IPS-20b (cell line): ENCODE measurements around the gene FGF8.
"Not testable (repeated sequence)": the region's sequence is repeated elsewhere in the genome, so short reads cannot be mapped to it uniquely, and the experiment has no call there.

Source experiments
- H3K27ac ChIP-seq: one replicate; pipeline ENCODE4 v1.5.1; 2013; ENCODE audit warnings: low read length
- H3K27me3 ChIP-seq: 2 replicates; pipeline ENCODE4 v1.6.1; 2013; ENCODE audit warnings: mild to moderate bottlenecking, low read length, inconsistent platforms; ENCODE audit not compliant: insufficient read depth
- H3K36me3 ChIP-seq: 2 replicates; pipeline ENCODE4 v1.6.1; 2013; ENCODE audit warnings: low read depth, mild to moderate bottlenecking, inconsistent platforms, low read length, moderate library complexity; ENCODE audit not compliant: insufficient read depth
- H3K4me1 ChIP-seq: 2 replicates; pipeline ENCODE4 v1.6.1; 2013; ENCODE audit warnings: mild to moderate bottlenecking, control low read depth, inconsistent platforms, low read length, moderate library complexity; ENCODE audit not compliant: insufficient read depth
- H3K4me3 ChIP-seq: 2 replicates; pipeline ENCODE4 v1.5.1; 2013; ENCODE audit warnings: mild to moderate bottlenecking, low read length, inconsistent platforms
- H3K9ac ChIP-seq: 2 replicates; pipeline ENCODE4 v1.6.1; 2013; ENCODE audit warnings: low read depth, mild to moderate bottlenecking, inconsistent platforms, low read length, moderate library complexity
- H3K9me3 ChIP-seq: 2 replicates; pipeline ENCODE4 v1.6.1; 2013; ENCODE audit warnings: mild to moderate bottlenecking, low read depth, low read length, inconsistent platforms; ENCODE audit not compliant: insufficient read depth

Gene FGF8

GRCh38 chr10:101803511-101803910 is 27.6 kb upstream of the FGF8 start:
- H3K27me3 ChIP-seq = no peaks in the 10 kb centered on the region
- H3K4me1 ChIP-seq = no peaks in the 10 kb centered on the region
- H3K9ac ChIP-seq = no peak overlapping the region
- no peak overlapping the region for H3K27ac ChIP-seq
- H3K9me3 ChIP-seq = no peaks in the 10 kb centered on the region
- H3K36me3 ChIP-seq = peaks cover 97% of the 10 kb centered on the region
- H3K4me3 ChIP-seq = no peak overlapping the region

GRCh38 chr10:101797403-101798059 is 21.6 kb upstream of the FGF8 start:
- no peak overlapping the region for H3K4me3 ChIP-seq
- H3K9ac ChIP-seq = no peak overlapping the region
- H3K9me3 ChIP-seq = no peaks in the 10 kb centered on the region
- H3K4me1 ChIP-seq = no peaks in the 10 kb centered on the region
- H3K36me3 ChIP-seq = peaks cover 100% of the 10 kb centered on the region
- H3K27ac ChIP-seq = no peak overlapping the region
- no peaks in the 10 kb centered on the region for H3K27me3 ChIP-seq

GRCh38 chr10:101793526-101793925 is 17.6 kb upstream of the FGF8 start:
- Histone ChIP-seq H3K4me1 (no peaks in the 10 kb centered on the region), H3K9ac (no peak overlapping the region), H3K9me3 (no peaks in the 10 kb centered on the region), H3K36me3 (peaks cover 95% of the 10 kb centered on the region), H3K4me3 (no peak overlapping the region), H3K27me3 (no peaks in the 10 kb centered on the region), H3K27ac (no peak overlapping the region)

DNA sequence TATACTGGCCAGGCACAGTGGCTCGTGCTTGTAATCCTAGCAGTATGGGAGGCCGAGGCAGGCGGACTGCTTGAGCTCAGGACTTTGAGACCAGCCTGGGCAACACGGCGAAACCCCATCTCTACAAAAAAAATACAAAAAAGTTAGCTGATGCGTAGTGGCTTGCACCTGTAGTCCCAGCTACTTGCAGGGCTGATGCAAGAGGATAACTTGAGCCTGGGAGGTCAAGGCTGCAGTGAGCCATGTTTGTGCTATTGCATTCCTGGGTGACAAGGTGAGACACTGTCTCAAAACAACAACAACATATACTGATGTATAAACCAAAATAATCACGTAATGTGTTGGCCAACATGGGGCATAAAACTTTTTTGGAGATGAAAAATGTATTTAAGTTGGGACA is 13.8 kb upstream of the FGF8 start:
- H3K27ac ChIP-seq = no peak overlapping the region
- peaks cover 92% of the 10 kb centered on the region for H3K36me3 ChIP-seq
- H3K4me3 ChIP-seq = no peak overlapping the region
- H3K9ac ChIP-seq = no peak overlapping the region
- no peaks in the 10 kb centered on the region for H3K9me3 ChIP-seq
- no peaks in the 10 kb centered on the region for H3K27me3 ChIP-seq
- H3K4me1 ChIP-seq = no peaks in the 10 kb centered on the region

DNA sequence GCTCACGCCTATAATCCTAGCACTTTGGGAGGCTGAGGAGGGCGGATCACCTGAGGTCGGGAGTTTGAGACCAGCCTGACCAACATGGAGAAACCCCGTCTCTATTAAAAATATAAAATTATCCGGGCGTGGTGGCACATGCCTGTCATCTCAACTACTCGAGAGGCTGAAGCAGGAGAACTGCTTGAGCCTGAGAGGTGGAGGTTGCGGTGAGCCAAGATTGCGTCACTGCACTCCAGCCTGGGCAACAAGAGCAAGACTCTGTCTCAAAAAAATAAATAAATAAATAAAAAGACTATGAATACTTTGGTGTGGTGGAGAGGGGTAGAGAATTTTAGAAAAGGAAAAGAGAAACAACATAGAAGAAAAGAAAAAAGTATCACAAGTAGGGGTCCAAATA is 13.3 kb upstream of the FGF8 start:
- peaks cover 91% of the 10 kb centered on the region for H3K36me3 ChIP-seq
- not testable (repeated sequence) for H3K9me3 ChIP-seq, H3K27ac ChIP-seq, H3K4me3 ChIP-seq, H3K9ac ChIP-seq, H3K27me3 ChIP-seq, H3K4me1 ChIP-seq

DNA sequence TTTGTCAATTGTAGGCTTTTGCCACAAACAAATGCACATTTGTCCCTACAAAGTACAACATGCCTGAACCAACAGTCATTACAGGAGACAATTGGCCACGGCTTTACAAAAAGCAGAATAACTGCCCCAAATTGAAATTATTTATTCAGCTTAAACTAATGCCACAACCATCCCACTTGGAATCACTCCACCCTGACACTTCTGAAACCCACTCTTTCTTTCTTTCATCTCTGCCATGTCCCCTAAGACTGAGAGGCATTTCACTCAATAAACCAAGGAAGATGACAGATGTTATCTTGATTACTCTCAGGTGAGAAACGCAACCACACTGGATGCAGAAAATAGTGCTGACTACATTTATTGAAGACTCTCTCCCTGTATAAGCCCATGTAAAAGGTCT is 9.9 kb upstream of the FGF8 start:
- no peak overlapping the region for H3K4me3 ChIP-seq
- H3K9ac ChIP-seq = no peak overlapping the region
- H3K27ac ChIP-seq = no peak overlapping the region
- peaks cover 2% of the 10 kb centered on the region; the same call in 1 of the 2 replicates for H3K27me3 ChIP-seq
- H3K9me3 ChIP-seq = no peaks in the 10 kb centered on the region
- H3K36me3 ChIP-seq = peaks cover 60% of the 10 kb centered on the region
- peaks cover 5% of the 10 kb centered on the region; the same call in 1 of the 2 replicates for H3K4me1 ChIP-seq

GRCh38 chr10:101784558-101784957 is 8.6 kb upstream of the FGF8 start:
- Histone ChIP-seq H3K9ac (no peak overlapping the region), H3K27me3 (peaks cover 14% of the 10 kb centered on the region), H3K36me3 (peaks cover 50% of the 10 kb centered on the region), H3K9me3 (no peaks in the 10 kb centered on the region), H3K27ac (no peak overlapping the region), H3K4me3 (no peak overlapping the region), H3K4me1 (peaks cover 13% of the 10 kb centered on the region; the same call in 1 of the 2 replicates)

- Histone ChIP-seq H3K27me3 (peaks cover 22% of the 10 kb centered on the region), H3K4me1 (peaks cover 13% of the 10 kb centered on the region; the same call in 1 of the 2 replicates), H3K4me3 (peak overlapping the region; percentile 85), H3K36me3 (peaks cover 41% of the 10 kb centered on the region), H3K9me3 (no peaks in the 10 kb centered on the region), H3K27ac (peak overlapping the region; percentile 26), H3K9ac (peak overlapping the region; percentile 82; the same call in 1 of the 2 replicates)
Observed at GRCh38 chr10:101783736-101784118, 7.8 kb upstream of the FGF8 start.

GRCh38 chr10:101782811-101783735 is 7.2 kb upstream of the FGF8 start, which contains the start of gene NPM3:
Gene NPM3, minus strand, starts transcription at chr10:101783446. Its CDS starts 56 bp downstream, at chr10:101783390.
- peak within 1 kb of the TSS; percentile 82; the same call in 1 of the 2 replicates for H3K9ac ChIP-seq
- no peaks in the 10 kb centered on the region for H3K9me3 ChIP-seq
- peaks cover 29% of the 10 kb centered on the region for H3K27me3 ChIP-seq
- H3K4me3 ChIP-seq = peak within 1 kb of the TSS; percentile 85
- peak within 1 kb of the TSS; percentile 26 for H3K27ac ChIP-seq
- H3K36me3 ChIP-seq = peaks cover 35% of the 10 kb centered on the region
- H3K4me1 ChIP-seq = peaks cover 16% of the 10 kb centered on the region

- H3K9me3 ChIP-seq = no peaks in the 10 kb centered on the region
- H3K4me1 ChIP-seq = peaks cover 16% of the 10 kb centered on the region
- H3K36me3 ChIP-seq = peaks cover 29% of the 10 kb centered on the region
Observed at GRCh38 chr10:101781984-101782810, 6.3 kb upstream of the FGF8 start.

DNA sequence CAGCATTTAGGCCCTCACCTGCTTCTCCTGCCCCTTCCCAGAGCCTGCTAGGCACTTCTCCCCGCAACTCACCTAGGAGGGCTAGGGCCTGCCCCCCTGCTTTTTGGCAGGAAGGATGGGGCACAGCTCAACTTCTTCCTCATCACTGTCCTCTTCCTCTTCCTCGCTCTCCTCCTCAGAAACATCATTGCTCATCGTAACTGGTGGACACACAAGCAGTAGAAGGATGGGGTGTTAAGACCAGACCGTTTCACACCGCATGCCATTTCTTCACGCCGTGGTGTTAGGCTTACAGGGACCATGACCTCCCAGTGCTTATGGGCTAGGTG is 5.7 kb upstream of the FGF8 start:
- Histone ChIP-seq H3K4me1 (peaks cover 16% of the 10 kb centered on the region), H3K27ac (no peak overlapping the region), H3K9ac (no peak overlapping the region), H3K9me3 (no peaks in the 10 kb centered on the region), H3K27me3 (peaks cover 43% of the 10 kb centered on the region), H3K4me3 (peak overlapping the region; percentile 85), H3K36me3 (peaks cover 23% of the 10 kb centered on the region)

More at GRCh38 chr10:101781984-101782810, 6.3 kb upstream of the FGF8 start:
- peaks cover 38% of the 10 kb centered on the region for H3K27me3 ChIP-seq
- no peak overlapping the region for H3K27ac ChIP-seq
- peak overlapping the region; percentile 82; the same call in 1 of the 2 replicates for H3K9ac ChIP-seq
- peak overlapping the region; percentile 85 for H3K4me3 ChIP-seq
